Measurements from ENCODE around the gene MAPK8IP3. TPM values are rescaled to one million over a fixed set of nuclear protein-coding genes. Genes with fewer than 3 reads are reported as not detected.

MAPK8IP3 gene
- total and polyA plus RNA-seq, 2 donors (not counting 1 experiment from before 2014, with no cell fraction given) = 249 to 340 TPM

GRCh38 chr16:1727651-1728624 lies 21.9 kb downstream of the MAPK8IP3 start:
- Mint-ChIP-seq H3K27ac (no peak overlapping the region), H3K4me1 (peaks cover 25% of the 10 kb centered on the region), H3K9me3 (ENCODE audit: insufficient read depth) (no peaks in the 10 kb centered on the region), H3K4me3 (no peak overlapping the region), H3K27me3 (no peaks in the 10 kb centered on the region)
- intact Hi-C loops (cut with micrococcal nuclease) = no loop called here
- H3K9me3 ChIP-seq (ENCODE audit: control extremely low read depth in 1 of 3, control insufficient read depth in 2 of 3, insufficient read depth in 1 of 3, low read length in 2 of 3) = no peaks in the 10 kb centered on the region
- no peak overlapping the region for H3K4me3 ChIP-seq (ENCODE audit: control extremely low read depth in 1 of 5, extremely low read depth in 1 of 5, insufficient read depth in 1 of 5, low read depth in 2 of 5, low read length in 4 of 5)
- H2AFZ ChIP-seq (ENCODE audit: insufficient read depth, low read depth, low read length, poor library complexity, severe bottlenecking) = no peak overlapping the region
- no peak overlapping the region for H3K4me2 ChIP-seq (replicated peaks; ENCODE audit: low read depth, low read length, poor library complexity, severe bottlenecking)
- 94% methylated on average over 37 of the region's 37 CpGs for WGBS (ENCODE audit: insufficient coverage)
- peaks cover 27 to 40% of the 10 kb centered on the region in 2 donors for H3K4me1 ChIP-seq (ENCODE audit: control insufficient read depth in 2 of 2, insufficient read depth in 2 of 2, low read length in 2 of 2)
- H4K20me1 ChIP-seq (ENCODE audit: control insufficient read depth, insufficient read depth, low read length, poor library complexity, severe bottlenecking) = peaks cover 73% of the 10 kb centered on the region
- H3K36me3 ChIP-seq (replicated peaks in 1 of 2; ENCODE audit: control extremely low read depth in 1 of 2, control insufficient read depth in 1 of 2, extremely low read depth in 1 of 2, insufficient read depth in 2 of 2, low read length in 1 of 2) = peaks cover 0 to 53% of the 10 kb centered on the region in 2 experiments
- no peak overlapping the region for H3K27ac ChIP-seq (ENCODE audit: low read length in 2 of 2)
- H3K79me2 ChIP-seq (ENCODE audit: control insufficient read depth, insufficient read depth, low read length) = peaks cover 81% of the 10 kb centered on the region
- ChIA-PET POLR2A (no interaction called here), CTCF (interaction anchor here (1.1 kb wide), 1 partner anchor 22 kb away, joined by 3 read pairs; the partner anchor contains the start of gene MAPK8IP3)
- ATAC-seq (ENCODE audit: low read depth) = no peak
- H3K9ac ChIP-seq (ENCODE audit: low read length) = no peak overlapping the region
- TF ChIP-seq EZH2 (IDR thresholded peaks at IDR 0.05; ENCODE audit: borderline replicate concordance, insufficient read depth, low read depth, low read length, poor library complexity, severe bottlenecking) (no peak), CTCF (IDR thresholded peaks at IDR 0.05) (no peak)
- no peaks in the 10 kb centered on the region for H3K27me3 ChIP-seq (replicated peaks in 1 of 4; ENCODE audit: control extremely low read depth in 1 of 4, control insufficient read depth in 3 of 4, insufficient read depth in 4 of 4, low read length in 3 of 4)
- no peak for DNase-seq

- Histone ChIP-seq H3K9me3 (ENCODE audit: control extremely low read depth in 1 of 3, control insufficient read depth in 2 of 3, insufficient read depth in 1 of 3, low read length in 2 of 3) (no peaks in the 10 kb centered on the region), H3K4me3 (ENCODE audit: control extremely low read depth in 1 of 5, extremely low read depth in 1 of 5, insufficient read depth in 1 of 5, low read depth in 2 of 5, low read length in 4 of 5) (no peak overlapping the region), H3K4me1 (ENCODE audit: control insufficient read depth in 2 of 2, insufficient read depth in 2 of 2, low read length in 2 of 2) (peaks cover 16 to 29% of the 10 kb centered on the region in 2 donors), H3K79me2 (ENCODE audit: control insufficient read depth, insufficient read depth, low read length) (peaks cover 81% of the 10 kb centered on the region), H3K36me3 (replicated peaks in 1 of 2; ENCODE audit: control extremely low read depth in 1 of 2, control insufficient read depth in 1 of 2, extremely low read depth in 1 of 2, insufficient read depth in 2 of 2, low read length in 1 of 2) (peaks cover 0 to 62% of the 10 kb centered on the region in 2 experiments), H3K27ac (ENCODE audit: low read length in 2 of 2) (no peak overlapping the region), H3K27me3 (replicated peaks in 1 of 4; ENCODE audit: control extremely low read depth in 1 of 4, control insufficient read depth in 3 of 4, insufficient read depth in 4 of 4, low read length in 3 of 4) (no peaks in the 10 kb centered on the region), H3K4me2 (replicated peaks; ENCODE audit: low read depth, low read length, poor library complexity, severe bottlenecking) (no peak overlapping the region), H3K9ac (ENCODE audit: low read length) (no peak overlapping the region), H2AFZ (ENCODE audit: insufficient read depth, low read depth, low read length, poor library complexity, severe bottlenecking) (no peak overlapping the region), H4K20me1 (ENCODE audit: control insufficient read depth, insufficient read depth, low read length, poor library complexity, severe bottlenecking) (peaks cover 73% of the 10 kb centered on the region)
- WGBS (ENCODE audit: insufficient coverage) = 98% methylated on average over 18 of the region's 18 CpGs
- TF ChIP-seq EZH2 (IDR thresholded peaks at IDR 0.05; ENCODE audit: borderline replicate concordance, insufficient read depth, low read depth, low read length, poor library complexity, severe bottlenecking) = no peak
- TF ChIP-seq CTCF (IDR thresholded peaks at IDR 0.05) = no peak
- Mint-ChIP-seq H3K27ac (no peak overlapping the region), H3K9me3 (ENCODE audit: insufficient read depth) (no peaks in the 10 kb centered on the region), H3K4me1 (peaks cover 17% of the 10 kb centered on the region), H3K27me3 (no peaks in the 10 kb centered on the region), H3K4me3 (no peak overlapping the region)
- intact Hi-C loops (cut with micrococcal nuclease) = no loop called here
- DNase-seq = no peak
- ATAC-seq (ENCODE audit: low read depth) = no peak
- CTCF ChIA-PET = no interaction called here
- POLR2A ChIA-PET = no interaction called here
These were observed 23.0 kb downstream of the MAPK8IP3 start for GRCh38 chr16:1729026-1729425.
